Stimulated activated CD8-positive, alpha-beta memory T cell treated with anti-CD3 and anti-CD28 coated beads, Interleukin-15, amount 100 ng/mL, for 1 hour (primary cell): ENCODE data around the gene DCANP1.
A peak's percentile ranks its signal among the peaks of the same experiment; 100 is the strongest.

Source experiments
- DNase-seq: peaks from one replicate; pipeline ENCODE4 v3.0.0-alpha.2; 2020; ENCODE audit warnings: low read depth

Gene DCANP1

GRCh38 chr5:135480511-135480910, 33.4 kb upstream of the DCANP1 start:
- DNase-seq = no peak

- DNase-seq = no peak
These were observed 31.8 kb upstream of the DCANP1 start for GRCh38 chr5:135478938-135479337.

GRCh38 chr5:135477613-135478066, 30.5 kb upstream of the DCANP1 start:
- DNase-seq = no peak

GRCh38 chr5:135476615-135477581, 29.8 kb upstream of the DCANP1 start:
- DNase-seq = no peak

GRCh38 chr5:135473956-135474670, 27.0 kb upstream of the DCANP1 start:
- DNase-seq = no peak

- DNase-seq = no peak
These were observed 25.0 kb upstream of the DCANP1 start for GRCh38 chr5:135472141-135472540.

- no peak for DNase-seq
These were observed 24.6 kb upstream of the DCANP1 start for GRCh38 chr5:135471726-135472125.

GRCh38 chr5:135469911-135470310, 22.8 kb upstream of the DCANP1 start:
- DNase-seq = no peak

- DNase-seq = no peak
These were observed 21.4 kb upstream of the DCANP1 start for GRCh38 chr5:135468541-135468940.

GRCh38 chr5:135467871-135468485, 20.8 kb upstream of the DCANP1 start:
- no peak for DNase-seq

GRCh38 chr5:135467051-135467625, 20.0 kb upstream of the DCANP1 start:
- no peak for DNase-seq

- DNase-seq = peak; percentile 41
These were observed 19.3 kb upstream of the DCANP1 start for GRCh38 chr5:135466178-135467050.

GRCh38 chr5:135465391-135466122, 18.4 kb upstream of the DCANP1 start:
- DNase-seq = no peak

GRCh38 chr5:135462304-135462703, 15.2 kb upstream of the DCANP1 start:
- peak; percentile 4 for DNase-seq

GRCh38 chr5:135461481-135462151, 14.5 kb upstream of the DCANP1 start:
- DNase-seq = no peak

GRCh38 chr5:135460246-135461033, 13.3 kb upstream of the DCANP1 start:
- no peak for DNase-seq

- DNase-seq = no peak
These were observed 11.8 kb upstream of the DCANP1 start for GRCh38 chr5:135458921-135459331.

- no peak for DNase-seq
These were observed 11.2 kb upstream of the DCANP1 start for GRCh38 chr5:135458356-135458755.

GRCh38 chr5:135457424-135458071, 10.4 kb upstream of the DCANP1 start:
- peak; percentile 21 for DNase-seq
